GM20000 (cell line): ENCODE data around the gene POMT1.
A peak's percentile ranks its signal among the peaks of the same experiment; 100 is the strongest.
"Not testable (repeated sequence)": the region's sequence is repeated elsewhere in the genome, so short reads cannot be mapped to it uniquely, and the experiment has no call there.

Experiments used
- DNase-seq: peaks from one replicate; pipeline ENCODE4 v3.0.0; 2012; ENCODE audit warnings: low spot score
- CTCF ChIP-seq: IDR thresholded peaks from 2 replicates; pipeline ENCODE4 v1.5.1; 2012; ENCODE audit warnings: mild to moderate bottlenecking, control low read depth; ENCODE audit errors: extremely low read depth, missing control alignments

The POMT1 gene

GRCh38 chr9:131500377-131500776, 2.3 kb upstream of the POMT1 start:
- no peak for TF ChIP-seq CTCF
- DNase-seq, result no peak

GRCh38 chr9:131500939-131501541, 1.7 kb upstream of the POMT1 start:
- TF ChIP-seq CTCF, result no peak
- no peak for DNase-seq

GRCh38 chr9:131503626-131504465, 1.1 kb downstream of the POMT1 start:
- peak; percentile 50 for DNase-seq
- TF ChIP-seq CTCF, result no peak

GRCh38 chr9:131505012-131505411, 2.3 kb downstream of the POMT1 start:
- no peak for TF ChIP-seq CTCF
- DNase-seq, result no peak

- TF ChIP-seq CTCF, result no peak
- DNase-seq, result no peak
These were observed 8.7 kb downstream of the POMT1 start for GRCh38 chr9:131511416-131511815.

GRCh38 chr9:131511880-131512279, 9.2 kb downstream of the POMT1 start:
- DNase-seq, result no peak
- no peak for TF ChIP-seq CTCF

- no peak for DNase-seq
- TF ChIP-seq CTCF, result no peak
These were observed 10.5 kb downstream of the POMT1 start for GRCh38 chr9:131513177-131513576.

GRCh38 chr9:131515559-131516031, 12.9 kb downstream of the POMT1 start:
- not testable (repeated sequence) for DNase-seq
